NCI-H2081 treated with DMSO at 0.1 percent for 48 hours (cell line): Measurements from ENCODE around the gene HES3.

ENCODE experiments used
- DNase-seq: peaks from one replicate; lab custom pipeline; 2025; lab: John Stamatoyannopoulos, UW

HES3 gene

GRCh38 chr1:6243993-6244392 is at the start of gene HES3:
TSS of gene HES3 (plus strand) at chr1:6244179. CDS start at chr1:6244366, 187 bp downstream.
- DNase-seq, result no peak

GRCh38 chr1:6197746-6198427 is 46.1 kb upstream of the HES3 start:
- no peak for DNase-seq

- DNase-seq, result no peak
Observed at GRCh38 chr1:6198646-6199297, 45.2 kb upstream of the HES3 start.

- DNase-seq, result peak; percentile 97
Observed at GRCh38 chr1:6199298-6200187, 44.4 kb upstream of the HES3 start, which contains the start of gene RPL22. TSS of gene RPL22 (minus strand) at chr1:6199595. CDS start at chr1:6199573, 22 bp downstream.

- no peak for DNase-seq
Observed at GRCh38 chr1:6200188-6200809, 43.7 kb upstream of the HES3 start.

- DNase-seq, result no peak
Observed at GRCh38 chr1:6202256-6202655, 41.7 kb upstream of the HES3 start.

- no peak for DNase-seq
Observed at GRCh38 chr1:6205849-6206519, 38.0 kb upstream of the HES3 start, which contains the start of gene RNF207. TSS of gene RNF207 (plus strand) at chr1:6206119. CDS start at chr1:6206536, 417 bp downstream.

- DNase-seq, result no peak
Observed at GRCh38 chr1:6206520-6206855, 37.5 kb upstream of the HES3 start.

GRCh38 chr1:6207075-6207885 is 36.7 kb upstream of the HES3 start:
- DNase-seq, result no peak

GRCh38 chr1:6207921-6208320 is 36.1 kb upstream of the HES3 start:
- DNase-seq, result no peak

- DNase-seq, result no peak
Observed at GRCh38 chr1:6208723-6209660, 35.0 kb upstream of the HES3 start.

- no peak for DNase-seq
Observed at GRCh38 chr1:6209661-6210580, 34.1 kb upstream of the HES3 start.

- DNase-seq, result no peak
Observed at GRCh38 chr1:6210591-6211355, 33.2 kb upstream of the HES3 start.

GRCh38 chr1:6211731-6212130 is 32.2 kb upstream of the HES3 start:
- no peak for DNase-seq

GRCh38 chr1:6212193-6212959 is 31.6 kb upstream of the HES3 start:
- no peak for DNase-seq

- no peak for DNase-seq
Observed at GRCh38 chr1:6218375-6219164, 25.4 kb upstream of the HES3 start.
